ENCODE data around the gene KRTAP12-1.

The KRTAP12-1 gene

DNA sequence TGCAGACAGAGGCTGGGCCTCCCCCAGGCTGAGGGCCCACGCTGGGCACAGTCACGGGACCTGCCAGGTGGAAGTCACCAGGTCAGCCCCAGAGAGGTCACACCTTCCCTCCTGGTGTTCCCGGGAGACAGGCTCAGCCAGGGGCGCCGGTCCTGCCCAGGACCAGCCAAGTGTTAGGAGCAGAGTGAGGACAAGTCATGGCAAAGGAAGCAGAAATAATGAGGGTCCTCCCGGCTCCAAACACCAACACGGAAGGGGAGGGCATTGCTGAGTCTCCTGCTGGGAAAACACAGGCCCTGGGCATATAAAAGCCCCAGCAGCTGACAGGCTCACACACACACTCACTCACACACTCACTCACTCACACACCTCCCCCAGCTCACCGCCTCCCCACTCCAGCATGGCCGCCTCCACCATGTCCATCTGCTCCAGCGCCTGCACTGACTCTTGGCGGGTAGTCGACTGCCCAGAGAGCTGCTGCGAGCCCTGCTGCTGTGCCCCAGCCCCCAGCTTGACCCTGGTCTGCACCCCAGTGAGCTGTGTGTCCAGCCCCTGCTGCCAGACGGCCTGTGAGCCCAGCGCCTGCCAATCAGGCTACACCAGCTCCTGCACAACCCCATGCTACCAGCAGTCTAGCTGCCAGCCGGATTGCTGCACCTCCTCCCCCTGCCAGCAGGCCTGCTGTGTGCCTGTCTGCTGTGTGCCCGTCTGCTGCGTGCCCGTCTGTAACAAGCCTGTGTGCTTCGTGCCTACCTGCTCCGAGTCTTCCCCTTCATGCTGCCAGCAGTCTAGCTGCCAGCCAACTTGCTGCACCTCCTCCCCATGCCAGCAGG lies 44.7 kb downstream of the KRTAP12-1 start, which contains the start of gene KRTAP10-10:
TSS of gene KRTAP10-10 (plus strand) at position 339 of the 833 bp plus-strand sequence. CDS start at position 401, 62 bp downstream.
- Histone ChIP-seq H3K36me3 (ENCODE audit: control insufficient read depth in 1 of 2, insufficient read depth in 2 of 2, low read length in 2 of 2) (no peaks in the 10 kb centered on the region), H3K4me1 (ENCODE audit: control insufficient read depth in 1 of 2, insufficient read depth in 2 of 2, low read length in 2 of 2) (no peaks in the 10 kb centered on the region), H3K4me3 (ENCODE audit: low read depth in 1 of 2, low read length in 2 of 2) (no peak within 1 kb of the TSS), H3K27ac (ENCODE audit: low read length) (no peak within 1 kb of the TSS), H3K9me3 (ENCODE audit: control insufficient read depth in 1 of 2, low read length in 2 of 2) (peaks cover 13% of the 10 kb centered on the region in 2 donors), H3K27me3 (ENCODE audit: low read depth, low read length) (no peaks in the 10 kb centered on the region)

DNA sequence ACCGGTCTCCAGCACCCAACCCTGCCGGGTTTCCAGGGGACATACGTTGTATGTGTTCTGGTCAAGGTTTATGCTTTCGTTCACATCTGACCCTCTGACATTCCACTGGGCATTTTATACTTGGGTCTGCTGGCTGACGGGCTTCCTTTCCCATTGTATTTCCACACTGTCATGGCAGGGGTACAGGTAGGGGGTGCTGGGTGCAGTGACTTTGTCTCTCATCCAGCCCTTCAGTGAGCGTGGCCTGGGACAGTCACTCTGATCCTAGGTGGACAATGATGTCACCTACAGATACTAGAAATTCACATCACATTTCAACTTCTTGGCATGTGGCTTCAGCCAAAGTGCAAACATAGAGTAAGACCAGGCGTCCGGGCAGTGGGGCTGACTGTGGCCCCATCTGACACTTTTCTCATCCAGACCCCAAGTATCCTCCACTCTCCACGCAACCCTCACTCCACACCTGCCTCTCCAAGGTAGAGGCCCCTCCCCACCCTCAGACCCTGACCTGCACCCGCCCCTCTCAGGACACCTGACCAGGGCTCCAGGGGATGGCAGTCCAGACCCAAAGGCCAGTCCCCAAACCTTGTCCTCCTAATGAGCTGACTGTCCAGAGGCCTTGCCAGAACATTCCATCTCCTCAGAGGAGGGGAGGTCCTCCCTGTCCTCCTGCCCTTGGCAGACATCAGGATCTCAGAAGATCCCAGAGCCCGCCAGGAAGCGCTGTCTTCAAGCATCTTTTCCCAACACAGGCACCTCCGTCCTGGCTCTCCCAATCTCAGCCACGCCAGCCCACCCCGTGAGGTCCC lies 45.5 kb downstream of the KRTAP12-1 start:
- H3K27me3 ChIP-seq (ENCODE audit: low read depth, low read length), result no peaks in the 10 kb centered on the region

DNA sequence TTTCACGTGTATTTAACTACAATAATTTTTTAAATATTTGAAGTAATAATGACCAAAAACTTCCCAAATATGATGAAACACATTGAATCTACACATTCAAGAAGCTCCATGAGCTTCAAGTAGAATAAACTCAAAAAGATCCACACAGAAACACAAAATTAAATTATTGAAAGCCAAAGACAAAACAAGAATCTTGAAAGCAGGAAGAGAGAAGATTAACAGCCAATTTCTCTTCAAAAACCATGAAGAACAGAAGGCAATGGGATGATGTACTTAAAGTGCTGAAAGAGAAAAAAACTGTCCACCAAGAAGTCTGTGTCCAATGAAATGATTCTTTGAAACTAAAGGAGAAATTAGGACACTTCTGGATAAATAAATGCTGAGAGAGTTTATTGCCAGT lies 49.9 kb downstream of the KRTAP12-1 start:
- Histone ChIP-seq H3K4me1 (ENCODE audit: control insufficient read depth in 1 of 2, insufficient read depth in 2 of 2, low read length in 2 of 2) (no peaks in the 10 kb centered on the region), H3K9me3 (ENCODE audit: control insufficient read depth in 1 of 2, low read length in 2 of 2) (peaks cover 7 to 19% of the 10 kb centered on the region in 2 donors), H3K27ac (ENCODE audit: low read length) (no peak overlapping the region), H3K27me3 (ENCODE audit: low read depth, low read length) (no peaks in the 10 kb centered on the region), H3K4me3 (ENCODE audit: low read depth in 1 of 2, low read length in 2 of 2) (no peak overlapping the region), H3K36me3 (ENCODE audit: control insufficient read depth in 1 of 2, insufficient read depth in 2 of 2, low read length in 2 of 2) (no peaks in the 10 kb centered on the region)

More for the DNA sequence above, 45.5 kb downstream of the KRTAP12-1 start:
- Histone ChIP-seq H3K4me3 (ENCODE audit: low read depth in 1 of 2, low read length in 2 of 2) (no peak overlapping the region), H3K27ac (ENCODE audit: low read length) (no peak overlapping the region), H3K4me1 (ENCODE audit: control insufficient read depth in 1 of 2, insufficient read depth in 2 of 2, low read length in 2 of 2) (no peaks in the 10 kb centered on the region), H3K9me3 (ENCODE audit: control insufficient read depth in 1 of 2, low read length in 2 of 2) (peaks cover 12 to 18% of the 10 kb centered on the region in 2 donors), H3K36me3 (ENCODE audit: control insufficient read depth in 1 of 2, insufficient read depth in 2 of 2, low read length in 2 of 2) (no peaks in the 10 kb centered on the region)

Measured in muscle layer of duodenum (tissue), 2 donors.